Left ventricle myocardium superior (tissue), 1 donor: ENCODE data around the gene OR52K1. TPM values are rescaled to one million over a fixed set of nuclear protein-coding genes. Genes with fewer than 3 reads are reported as not detected.

Experiments
- ATAC-seq: fragments of 200-7000 bp; cut with Tn5 transposase; one replicate; pipeline ENCODE4 v1.9.1; 2020; ENCODE audit warnings: mild to moderate bottlenecking, moderate library complexity
- DNase-seq: peaks from one replicate; pipeline ENCODE4 v3.0.0-alpha.2; 2020
- intact Hi-C: fragments of 100-400 bp; cut with micrococcal nuclease; formaldehyde crosslinking; loops from one replicate; pipeline ENCODE4 v1.11.0; 2022
- long read RNA-seq: library from polyadenylated mRNA; unstranded; transcript quantifications from one replicate; pipeline ENCODE4 v2.0.0, GENCODE V29; 2021
- total RNA-seq: library from RNA; stranded (reverse); fragmentation: NEBNext Ultra II Directional; extraction: Animal tissue kit (Norgen Biotek cat#: 25700); gene quantifications from one replicate; pipeline ENCODE4 v1.2.1, GENCODE V29; 2021
- donor health status: DM: no; HTN: yes; CAD: no; lungs with severe emphysema.

OR52K1 gene
- total RNA-seq: not detected
- long read RNA-seq: 0 reads

GRCh38 chr11:4482445-4482844 is at the start of gene OR52K1:
Gene OR52K1, plus strand, starts transcription at chr11:4482646. Its CDS starts 6,255 bp downstream, at chr11:4488901.
- intact Hi-C loops: no loop called here
- ATAC-seq (peak; percentile 26), DNase-seq (no peak)

GRCh38 chr11:4433856-4434255 is 48.6 kb upstream of the OR52K1 start:
- DNase-seq (no peak), ATAC-seq (no peak)
- intact Hi-C loops: no loop called here

- intact Hi-C loops: no loop called here
- no peak for ATAC-seq
These were observed 46.0 kb upstream of the OR52K1 start for GRCh38 chr11:4436411-4436810.

GRCh38 chr11:4441515-4441914 is 40.9 kb upstream of the OR52K1 start:
- DNase-seq: no peak
- intact Hi-C loops: no loop called here
- no peak for ATAC-seq

More at GRCh38 chr11:4436411-4436810, 46.0 kb upstream of the OR52K1 start:
- DNase-seq: no peak

- DNase-seq (no peak), ATAC-seq (peak; percentile 32)
- intact Hi-C loops: no loop called here
These were observed 39.1 kb upstream of the OR52K1 start for GRCh38 chr11:4443232-4443891.

- intact Hi-C loops: no loop called here
These were observed 33.5 kb upstream of the OR52K1 start, which contains the start of gene OR52K2 for GRCh38 chr11:4448995-4449394. Gene OR52K2, plus strand, starts transcription at chr11:4449295. Its CDS starts 45 bp downstream, at chr11:4449340.

GRCh38 chr11:4453118-4453517 is 29.3 kb upstream of the OR52K1 start:
- intact Hi-C loops: no loop called here
- DNase-seq (no peak), ATAC-seq (no peak)

More at GRCh38 chr11:4448995-4449394, 33.5 kb upstream of the OR52K1 start, which contains the start of gene OR52K2:
- DNase-seq (no peak), ATAC-seq (no peak)

GRCh38 chr11:4454021-4454420 is 28.4 kb upstream of the OR52K1 start:
- intact Hi-C loops: no loop called here
- no peak for ATAC-seq
- no peak for DNase-seq

GRCh38 chr11:4455419-4455818 is 27.0 kb upstream of the OR52K1 start:
- intact Hi-C loops: no loop called here
- DNase-seq: no peak
- ATAC-seq: peak; percentile 58

GRCh38 chr11:4459500-4459899 is 22.9 kb upstream of the OR52K1 start:
- ATAC-seq (peak; percentile 49), DNase-seq (no peak)
- intact Hi-C loops: no loop called here

- ATAC-seq (no peak), DNase-seq (no peak)
- intact Hi-C loops: no loop called here
These were observed 22.3 kb upstream of the OR52K1 start for GRCh38 chr11:4460151-4460550.

- DNase-seq: no peak
- no peak for ATAC-seq
- intact Hi-C loops: no loop called here
These were observed 18.0 kb upstream of the OR52K1 start for GRCh38 chr11:4464216-4465159.

- intact Hi-C loops: no loop called here
- DNase-seq (no peak), ATAC-seq (no peak)
These were observed 17.0 kb upstream of the OR52K1 start for GRCh38 chr11:4465407-4465806.

GRCh38 chr11:4466131-4466870 is 16.1 kb upstream of the OR52K1 start:
- DNase-seq: no peak
- intact Hi-C loops: no loop called here

GRCh38 chr11:4466871-4467442 is 15.5 kb upstream of the OR52K1 start:
- intact Hi-C loops: no loop called here
- DNase-seq (no peak), ATAC-seq (no peak)

More at GRCh38 chr11:4466131-4466870, 16.1 kb upstream of the OR52K1 start:
- ATAC-seq: no peak

- ATAC-seq (no peak), DNase-seq (no peak)
- intact Hi-C loops: no loop called here
These were observed 14.4 kb upstream of the OR52K1 start for GRCh38 chr11:4467811-4468606.

GRCh38 chr11:4479644-4480043 is 2.8 kb upstream of the OR52K1 start:
- intact Hi-C loops: no loop called here
- ATAC-seq (no peak), DNase-seq (no peak)

GRCh38 chr11:4480577-4481239 is 1.7 kb upstream of the OR52K1 start:
- intact Hi-C loops: no loop called here
- ATAC-seq (no peak), DNase-seq (no peak)
